ENCODE results near the gene SMAD3. TPM values are rescaled to one million over a fixed set of nuclear protein-coding genes. Genes with fewer than 3 reads are reported as not detected.
"Not testable (repeated sequence)": the region's sequence is repeated elsewhere in the genome, so short reads cannot be mapped to it uniquely, and the experiment has no call there.

SMAD3 gene
- total RNA-seq, 1 donor = 36.7 TPM

DNA sequence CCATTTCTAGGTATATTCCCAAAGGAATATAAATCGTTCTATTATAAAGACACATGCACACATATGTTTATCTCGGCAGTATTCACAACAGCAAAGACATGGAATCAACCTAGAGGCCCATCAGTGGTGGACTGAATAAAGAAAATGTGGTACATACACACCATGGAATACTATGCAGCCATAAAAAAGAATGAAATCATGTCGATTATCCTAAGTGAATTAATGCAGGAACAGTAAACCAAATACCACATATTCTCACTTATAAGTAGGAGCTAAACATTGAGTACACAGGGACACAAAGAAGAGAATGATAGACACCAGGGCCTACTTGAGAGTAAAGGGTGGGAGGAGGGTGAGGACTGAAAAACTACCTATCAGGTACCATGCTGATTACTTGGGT lies 37.0 kb upstream of the SMAD3 start:
- H3K4me3 ChIP-seq (ENCODE audit: low read length); H3K9me3 ChIP-seq (ENCODE audit: low read depth, low read length): not testable (repeated sequence)
- peaks cover 11% of the 10 kb centered on the region for H3K27me3 ChIP-seq (ENCODE audit: insufficient read depth, low read length)
- H3K4me1 ChIP-seq (ENCODE audit: insufficient read depth, low read length) = peaks cover 57% of the 10 kb centered on the region

DNA sequence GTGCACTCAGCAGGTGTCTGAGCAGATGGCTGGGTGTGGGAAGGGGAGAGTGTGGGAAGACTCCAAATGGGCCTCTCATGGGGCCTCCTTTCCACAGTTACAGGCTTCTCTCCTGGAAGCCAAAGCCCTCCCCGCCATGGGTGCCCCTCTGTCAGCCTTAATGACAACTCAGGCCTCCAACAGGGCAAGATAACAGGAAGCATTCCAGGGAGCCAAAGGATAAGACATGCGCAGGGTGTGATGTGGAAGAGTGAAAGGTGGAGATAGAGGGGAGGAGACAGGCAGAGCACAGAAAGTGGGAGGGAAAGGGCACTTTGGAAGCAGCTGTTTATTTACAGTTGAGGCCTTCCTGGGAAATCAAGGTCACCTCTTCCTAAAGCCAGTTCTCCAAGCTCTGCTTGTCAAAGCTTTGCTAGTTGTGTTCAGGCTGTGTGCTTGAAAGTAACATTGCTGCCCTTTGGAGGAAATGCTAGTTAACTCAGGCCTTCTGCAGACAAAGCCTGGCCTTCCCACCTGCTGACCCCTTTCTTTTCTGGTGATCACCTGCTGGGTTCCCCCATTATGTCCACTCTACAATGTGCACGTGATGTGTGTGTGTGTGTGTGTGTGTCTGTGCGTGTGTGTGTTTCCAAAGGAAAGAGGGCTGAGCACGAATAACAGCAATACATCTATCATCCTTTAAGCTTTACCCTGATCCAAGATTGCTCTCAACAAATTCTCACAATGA lies 35.2 kb upstream of the SMAD3 start:
- Histone ChIP-seq H3K4me1 (ENCODE audit: insufficient read depth, low read length) (peaks cover 48% of the 10 kb centered on the region), H3K9me3 (ENCODE audit: low read depth, low read length) (no peaks in the 10 kb centered on the region), H3K4me3 (ENCODE audit: low read length) (no peak overlapping the region), H3K27me3 (ENCODE audit: insufficient read depth, low read length) (peaks cover 18% of the 10 kb centered on the region)

DNA sequence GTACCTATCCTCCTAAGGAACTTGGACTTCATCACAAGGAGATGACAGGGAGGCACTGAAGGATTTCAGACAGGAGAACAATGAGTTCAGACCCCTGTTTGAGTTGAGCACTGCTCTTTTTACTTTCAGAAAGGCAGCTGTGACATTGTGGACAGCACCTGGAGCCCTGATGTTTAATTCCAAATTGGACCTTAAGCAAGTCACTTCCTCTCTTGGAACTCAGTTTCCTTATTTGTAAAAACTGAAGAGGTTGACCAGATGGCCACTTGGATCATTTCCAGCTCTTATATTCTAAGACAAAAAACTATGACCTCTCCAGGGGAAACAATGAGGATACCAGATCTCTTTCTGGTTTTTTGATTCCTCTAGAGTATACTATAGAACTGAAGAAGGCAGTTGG lies 34.1 kb upstream of the SMAD3 start:
- no peaks in the 10 kb centered on the region for H3K9me3 ChIP-seq (ENCODE audit: low read depth, low read length)
- no peak overlapping the region for H3K4me3 ChIP-seq (ENCODE audit: low read length)
- peaks cover 18% of the 10 kb centered on the region for H3K27me3 ChIP-seq (ENCODE audit: insufficient read depth, low read length)
- H3K4me1 ChIP-seq (ENCODE audit: insufficient read depth, low read length) = peaks cover 42% of the 10 kb centered on the region

DNA sequence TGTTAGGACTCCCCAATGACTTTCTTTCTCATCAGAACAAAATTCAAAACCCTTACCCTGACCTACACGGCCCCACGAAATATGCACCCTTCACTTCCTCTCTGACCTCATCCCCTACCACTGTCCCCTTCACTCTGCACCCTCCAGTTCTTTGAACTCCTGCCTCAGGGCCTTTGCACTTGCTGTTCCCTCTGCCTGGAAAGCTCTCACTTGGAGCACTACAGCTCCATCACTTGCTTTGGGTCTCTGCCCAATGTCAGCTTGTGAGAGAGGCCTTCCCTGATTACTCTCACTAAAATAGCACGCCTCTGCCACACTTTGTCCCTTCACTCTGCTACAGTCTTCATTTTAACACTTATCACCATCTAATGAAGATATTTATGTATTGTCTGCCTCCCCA lies 32.8 kb upstream of the SMAD3 start:
- Histone ChIP-seq H3K9me3 (ENCODE audit: low read depth, low read length) (no peaks in the 10 kb centered on the region), H3K4me3 (ENCODE audit: low read length) (no peak overlapping the region), H3K27me3 (ENCODE audit: insufficient read depth, low read length) (peaks cover 18% of the 10 kb centered on the region), H3K4me1 (ENCODE audit: insufficient read depth, low read length) (peaks cover 36% of the 10 kb centered on the region)

DNA sequence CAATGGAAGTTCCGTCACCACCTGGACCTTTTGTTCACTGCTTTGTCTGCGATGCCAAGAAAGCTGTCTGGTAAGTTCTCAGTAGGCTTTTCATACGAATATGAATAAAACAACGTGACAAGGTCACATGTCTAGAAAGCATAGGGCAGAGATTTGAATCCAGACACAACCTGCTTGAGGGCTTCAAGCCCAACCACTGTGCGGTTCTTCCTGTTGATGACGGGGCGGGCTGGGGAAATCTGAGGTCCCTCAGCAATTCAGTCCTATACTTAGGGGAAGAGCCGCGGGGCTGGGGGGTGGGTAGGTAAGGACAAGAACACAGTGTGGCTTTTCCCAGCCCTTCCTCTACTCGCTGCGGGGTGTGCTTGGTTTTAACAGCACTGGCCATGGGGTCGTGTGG lies 32.4 kb upstream of the SMAD3 start:
- Histone ChIP-seq H3K4me3 (ENCODE audit: low read length) (no peak overlapping the region), H3K9me3 (ENCODE audit: low read depth, low read length) (no peaks in the 10 kb centered on the region), H3K4me1 (ENCODE audit: insufficient read depth, low read length) (peaks cover 32% of the 10 kb centered on the region), H3K27me3 (ENCODE audit: insufficient read depth, low read length) (peaks cover 18% of the 10 kb centered on the region)

DNA sequence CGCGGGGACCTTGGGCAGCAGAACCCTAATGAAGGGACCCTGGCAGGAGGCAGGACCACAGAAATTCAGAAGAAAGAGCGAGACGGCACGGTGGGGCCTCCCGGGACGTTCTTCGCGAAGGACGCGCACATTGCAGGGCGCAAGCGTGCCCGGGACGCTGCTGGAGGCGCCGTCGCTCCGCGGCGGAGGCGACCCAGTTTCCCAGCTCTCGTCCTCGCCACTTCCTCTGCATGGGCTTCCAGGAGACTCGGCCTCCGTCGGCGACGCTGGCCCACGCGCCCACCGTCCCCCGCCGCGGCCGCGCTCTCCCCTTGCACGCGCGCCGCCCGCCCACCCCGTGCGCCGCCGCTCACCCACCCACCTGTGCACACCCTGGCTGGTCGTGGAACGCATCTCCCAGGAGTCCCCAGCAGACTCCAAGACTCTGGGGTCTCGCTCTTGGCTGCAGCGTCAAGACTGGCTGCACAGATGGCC lies 31.8 kb upstream of the SMAD3 start:
- H3K4me3 ChIP-seq (ENCODE audit: low read length) = no peak overlapping the region
- H3K27me3 ChIP-seq (ENCODE audit: insufficient read depth, low read length) = peaks cover 18% of the 10 kb centered on the region
- no peaks in the 10 kb centered on the region for H3K9me3 ChIP-seq (ENCODE audit: low read depth, low read length)
- H3K4me1 ChIP-seq (ENCODE audit: insufficient read depth, low read length) = peaks cover 29% of the 10 kb centered on the region

DNA sequence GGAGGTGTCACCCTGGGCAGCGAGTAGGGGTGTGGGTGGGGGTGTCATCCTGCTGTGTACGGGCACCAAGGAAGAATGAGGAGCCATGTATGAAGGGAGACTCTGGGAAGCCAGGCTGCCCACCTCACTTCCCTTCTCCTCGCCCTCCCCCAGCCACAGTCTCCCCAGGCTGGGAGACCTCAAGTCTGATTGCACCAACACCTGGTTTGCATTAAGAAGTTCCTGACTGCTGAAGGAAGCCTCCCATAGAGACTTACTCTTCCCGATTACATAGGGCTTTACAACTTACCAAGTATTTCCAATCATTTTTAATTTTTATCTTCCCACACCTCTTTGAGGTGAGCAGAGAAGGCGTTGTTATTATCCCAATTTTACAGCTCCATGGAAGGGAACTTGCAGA lies 29.5 kb upstream of the SMAD3 start:
- Histone ChIP-seq H3K9me3 (ENCODE audit: low read depth, low read length) (no peaks in the 10 kb centered on the region), H3K27me3 (ENCODE audit: insufficient read depth, low read length) (peaks cover 18% of the 10 kb centered on the region), H3K4me3 (ENCODE audit: low read length) (no peak overlapping the region), H3K4me1 (ENCODE audit: insufficient read depth, low read length) (peaks cover 41% of the 10 kb centered on the region)

DNA sequence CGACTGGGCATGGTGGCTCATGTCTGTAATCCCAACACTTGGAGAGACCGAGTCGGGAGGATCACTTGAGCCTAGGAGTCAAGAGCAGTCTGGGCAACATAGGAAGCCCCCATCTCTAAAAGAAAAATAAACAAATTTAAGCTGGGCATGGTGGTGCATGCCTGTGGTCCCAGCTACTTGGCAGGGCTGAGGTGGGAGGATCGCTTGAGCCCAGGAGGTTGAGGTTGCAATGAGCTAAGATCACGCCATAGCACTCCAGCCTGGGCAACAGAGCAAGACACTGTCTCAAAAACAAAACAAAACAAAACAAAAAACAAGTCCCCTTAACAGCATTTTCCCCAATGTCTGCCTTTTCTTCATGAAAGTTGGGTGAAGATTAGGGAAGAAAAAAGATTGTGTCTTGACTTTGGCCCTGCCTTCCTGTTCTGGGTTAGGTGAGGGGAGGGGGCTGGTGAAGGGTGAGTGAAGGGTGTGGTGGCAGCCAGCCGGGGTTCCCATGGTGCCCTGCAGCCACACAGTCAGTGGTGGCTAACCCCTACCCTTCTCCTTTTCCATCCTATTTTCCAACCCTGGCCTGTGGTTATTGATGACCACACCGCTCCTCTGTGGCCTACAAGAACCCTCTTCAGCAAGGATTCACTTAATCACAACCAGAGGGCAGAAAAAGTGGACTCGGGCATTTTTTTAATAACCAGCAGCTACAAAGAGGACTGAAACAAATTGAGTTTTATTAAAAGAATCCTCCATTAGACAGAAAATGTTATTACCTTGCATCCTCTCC lies 28.4 kb upstream of the SMAD3 start:
- H3K4me1 ChIP-seq (ENCODE audit: insufficient read depth, low read length) = peaks cover 41% of the 10 kb centered on the region

DNA sequence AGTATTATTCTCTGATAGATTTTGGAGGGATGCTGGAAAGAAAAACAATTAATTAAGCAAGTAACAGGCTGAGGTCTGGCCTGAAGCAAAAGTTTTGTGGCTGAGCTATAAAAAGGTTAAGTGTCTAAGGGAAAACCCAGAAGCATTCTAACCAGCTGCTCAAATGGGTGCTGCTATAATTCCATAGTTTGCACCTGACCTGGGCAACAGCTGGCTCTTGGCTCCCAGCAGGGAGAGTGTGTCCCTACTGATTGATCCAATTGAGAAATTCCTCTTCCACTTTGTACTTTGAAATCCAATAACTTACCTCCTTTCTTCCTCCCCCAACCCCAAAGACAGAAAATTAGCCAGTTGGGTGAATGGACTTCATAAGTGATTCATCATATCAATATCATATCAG lies 27.7 kb upstream of the SMAD3 start:
- Histone ChIP-seq H3K4me3 (ENCODE audit: low read length) (no peak overlapping the region), H3K27me3 (ENCODE audit: insufficient read depth, low read length) (peaks cover 10% of the 10 kb centered on the region), H3K4me1 (ENCODE audit: insufficient read depth, low read length) (peaks cover 40% of the 10 kb centered on the region), H3K9me3 (ENCODE audit: low read depth, low read length) (no peaks in the 10 kb centered on the region)

More for the DNA sequence above, 28.4 kb upstream of the SMAD3 start:
- peaks cover 14% of the 10 kb centered on the region for H3K27me3 ChIP-seq (ENCODE audit: insufficient read depth, low read length)
- H3K9me3 ChIP-seq (ENCODE audit: low read depth, low read length) = no peaks in the 10 kb centered on the region
- H3K4me3 ChIP-seq (ENCODE audit: low read length) = no peak overlapping the region

DNA sequence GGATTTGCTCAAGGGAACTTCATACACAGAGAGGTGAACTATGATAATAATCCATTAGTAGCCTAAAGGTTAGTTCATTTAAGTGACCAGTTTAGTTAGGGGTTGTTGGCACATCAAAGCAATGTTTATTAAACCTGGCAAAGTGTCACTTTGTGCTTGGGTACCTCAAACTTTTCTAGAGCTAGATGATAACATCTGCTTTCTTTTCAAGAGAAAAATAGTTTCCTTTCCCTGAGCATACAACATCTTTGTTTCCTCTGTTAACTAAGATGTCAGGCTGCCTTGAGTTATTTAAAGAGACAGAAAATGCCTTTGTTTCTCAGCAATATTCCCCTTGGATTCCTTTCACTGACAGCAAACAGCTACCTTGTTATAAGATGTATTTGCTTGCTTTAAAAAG lies 26.7 kb upstream of the SMAD3 start:
- peaks cover 29% of the 10 kb centered on the region for H3K4me1 ChIP-seq (ENCODE audit: insufficient read depth, low read length)
- H3K4me3 ChIP-seq (ENCODE audit: low read length) = no peak overlapping the region
- H3K9me3 ChIP-seq (ENCODE audit: low read depth, low read length) = no peaks in the 10 kb centered on the region
- peaks cover 6% of the 10 kb centered on the region for H3K27me3 ChIP-seq (ENCODE audit: insufficient read depth, low read length)

DNA sequence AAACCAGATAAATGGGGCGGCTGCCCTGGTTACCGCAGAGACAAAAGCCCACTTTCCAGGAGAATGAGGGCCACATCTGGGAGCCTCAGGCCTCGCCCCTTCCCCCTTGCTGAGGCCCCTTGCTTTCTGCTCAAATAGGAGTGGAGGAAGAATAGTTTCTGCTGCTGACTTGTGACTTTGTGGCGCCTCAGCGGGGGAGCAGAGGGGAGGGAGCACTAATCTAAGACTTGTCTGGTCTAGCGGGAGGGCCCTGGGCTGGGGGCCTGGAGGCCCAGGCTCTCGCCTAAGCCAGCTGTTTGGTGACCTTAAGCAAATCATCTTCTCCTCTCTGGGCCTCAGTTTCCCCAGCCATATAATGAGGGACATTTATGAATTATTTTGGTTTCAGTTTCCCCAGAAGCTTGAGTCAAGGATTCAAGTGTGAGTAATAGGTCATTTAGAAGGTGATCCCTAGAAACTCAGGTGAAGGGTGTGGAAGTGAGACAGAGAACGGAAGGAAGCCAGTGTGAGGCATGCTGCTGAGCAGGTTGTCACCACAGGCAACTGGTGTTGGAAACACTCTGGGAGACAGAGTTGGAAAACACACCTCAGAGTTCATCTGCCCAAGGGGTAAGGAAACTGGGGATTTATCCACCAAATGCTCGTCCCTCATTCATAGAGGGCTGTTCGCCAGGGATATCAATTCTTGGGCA lies 25.9 kb upstream of the SMAD3 start:
- Histone ChIP-seq H3K9me3 (ENCODE audit: low read depth, low read length) (no peaks in the 10 kb centered on the region), H3K4me3 (ENCODE audit: low read length) (no peak overlapping the region), H3K27me3 (ENCODE audit: insufficient read depth, low read length) (no peaks in the 10 kb centered on the region), H3K4me1 (ENCODE audit: insufficient read depth, low read length) (peaks cover 25% of the 10 kb centered on the region)

DNA sequence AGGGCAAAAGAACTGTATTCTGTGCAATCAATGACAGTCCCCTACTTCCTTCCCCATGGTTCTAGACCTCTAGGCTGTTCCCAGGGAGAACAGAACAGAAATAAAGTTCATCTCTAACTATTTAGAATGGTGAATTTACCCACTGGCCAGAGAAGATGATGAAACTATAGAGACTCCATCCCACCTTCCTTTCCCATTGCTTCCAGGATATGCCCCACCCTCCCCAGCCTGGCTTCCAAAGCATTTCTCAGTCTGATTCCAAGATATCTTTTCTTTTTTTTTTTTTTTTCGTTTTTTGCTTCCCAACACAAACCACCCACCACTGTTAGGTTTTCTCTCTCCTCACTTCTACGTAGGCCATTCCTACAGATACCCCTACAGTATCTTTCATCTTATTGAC lies 25.1 kb upstream of the SMAD3 start:
- Histone ChIP-seq H3K4me1 (ENCODE audit: insufficient read depth, low read length) (peaks cover 25% of the 10 kb centered on the region), H3K4me3 (ENCODE audit: low read length) (no peak overlapping the region), H3K27me3 (ENCODE audit: insufficient read depth, low read length) (no peaks in the 10 kb centered on the region), H3K9me3 (ENCODE audit: low read depth, low read length) (no peaks in the 10 kb centered on the region)

DNA sequence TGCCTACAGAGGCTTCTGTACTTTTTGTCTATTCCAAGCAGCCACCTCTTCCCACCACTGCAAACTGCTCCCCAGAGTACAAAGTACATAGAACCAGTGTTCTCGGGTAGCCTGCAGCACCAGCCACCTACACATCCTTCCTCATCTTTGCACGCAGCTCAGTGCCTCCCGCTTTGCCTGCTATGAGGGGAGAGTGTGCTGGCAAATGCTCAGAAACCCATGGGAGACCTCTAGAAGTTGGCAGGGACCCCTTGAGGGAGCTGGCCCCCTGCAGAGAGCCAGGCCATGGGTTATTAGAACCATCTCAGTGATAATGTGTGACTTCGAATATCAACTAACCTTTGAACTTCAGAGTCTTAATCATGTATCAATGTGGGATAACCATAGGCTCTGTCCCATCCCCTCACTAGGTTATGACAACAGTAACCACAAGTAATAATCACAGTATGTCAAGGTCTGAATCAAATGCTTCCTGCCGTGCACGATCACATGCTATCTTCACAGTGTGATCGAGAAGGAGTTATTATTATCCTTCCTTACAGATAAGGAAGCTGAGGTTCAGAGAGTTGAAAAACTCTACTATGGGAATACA lies 22.8 kb upstream of the SMAD3 start:
- H3K9me3 ChIP-seq (ENCODE audit: low read depth, low read length) = no peaks in the 10 kb centered on the region

DNA sequence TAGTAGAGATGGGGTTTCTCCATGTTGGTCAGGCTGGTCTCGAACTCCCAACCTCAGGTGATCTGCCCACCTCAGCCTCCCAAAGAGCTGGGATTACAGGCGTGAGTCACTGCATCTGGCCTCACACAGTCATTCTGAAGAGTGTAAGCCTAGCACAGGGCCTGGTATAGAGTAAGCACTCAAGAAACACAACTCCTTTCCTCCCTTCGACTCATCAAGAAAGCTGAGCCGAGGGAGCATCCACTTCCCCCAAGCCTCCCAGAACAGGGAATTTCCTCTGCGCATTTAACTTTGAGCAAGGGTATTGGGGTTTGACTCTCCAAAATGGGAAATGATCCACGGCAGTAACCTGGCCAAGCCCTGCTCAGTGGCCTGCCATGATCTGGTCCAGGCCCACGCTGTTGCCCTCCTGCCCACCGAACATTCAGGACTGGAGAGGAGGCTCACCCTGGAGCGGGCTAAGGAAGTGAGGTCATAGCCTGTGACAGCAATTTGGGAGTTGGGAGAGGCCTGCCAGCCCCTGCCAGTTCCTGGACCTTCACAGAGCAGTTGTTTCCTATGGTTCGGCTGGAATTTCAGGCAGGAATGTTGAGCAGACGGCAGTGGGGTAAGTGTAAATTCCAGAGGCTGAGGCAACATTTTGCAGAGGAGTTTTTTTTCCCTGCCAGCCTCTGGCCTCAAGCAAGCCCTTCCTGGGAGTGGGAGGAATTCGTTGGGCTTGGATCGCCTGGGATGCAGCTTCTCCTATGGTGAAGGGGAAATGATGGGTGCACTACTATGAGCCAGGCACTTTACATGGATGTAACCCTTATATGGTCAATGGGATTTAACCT lies 21.2 kb upstream of the SMAD3 start:
- H3K27me3 ChIP-seq (ENCODE audit: insufficient read depth, low read length) = no peaks in the 10 kb centered on the region
- peaks cover 26% of the 10 kb centered on the region for H3K4me1 ChIP-seq (ENCODE audit: insufficient read depth, low read length)
- H3K4me3 ChIP-seq (ENCODE audit: low read length) = no peak overlapping the region
- H3K9me3 ChIP-seq (ENCODE audit: low read depth, low read length) = no peaks in the 10 kb centered on the region

More for the DNA sequence above, 22.8 kb upstream of the SMAD3 start:
- H3K4me3 ChIP-seq (ENCODE audit: low read length) = no peak overlapping the region
- no peaks in the 10 kb centered on the region for H3K27me3 ChIP-seq (ENCODE audit: insufficient read depth, low read length)
- H3K4me1 ChIP-seq (ENCODE audit: insufficient read depth, low read length) = peaks cover 12% of the 10 kb centered on the region

Data from mononuclear cell (primary cell).